Lung (tissue), 12 donors: ENCODE data around the gene NLRP11. TPM values are rescaled to one million over a fixed set of nuclear protein-coding genes. Genes with fewer than 3 reads are reported as not detected.
"Not testable (repeated sequence)": the region's sequence is repeated elsewhere in the genome, so short reads cannot be mapped to it uniquely, and the experiment has no call there.

Source experiments
- ATAC-seq: fragments of 200-7000 bp; cut with Tn5 transposase; one replicate; pipeline ENCODE4 v1.9.1; 2020; ENCODE audit warnings: moderate number of reproducible peaks; ENCODE audit not compliant: insufficient read depth, low FRiP score
- DNase-seq, 3 donors: peaks; one replicate each; pipeline ENCODE4 v3.0.0-alpha.2; 2013 to 2017
- H3K27ac ChIP-seq, 2 donors: one replicate each; pipeline ENCODE4 v1.5.1; 2013; ENCODE audit warnings: mild to moderate bottlenecking in 2 of 2, moderate library complexity in 2 of 2, control low read depth in 1 of 2, inconsistent platforms in 1 of 2, low read depth in 1 of 2, low read length in 1 of 2
- H3K27me3 ChIP-seq, 3 donors: one replicate each; pipeline ENCODE4 v1.5.1; 2013; ENCODE audit warnings: low read length in 2 of 3; ENCODE audit not compliant: control insufficient read depth in 3 of 3, insufficient read depth in 3 of 3
- H3K36me3 ChIP-seq, 4 donors: one replicate each; pipeline ENCODE4 v1.5.1; 2013; ENCODE audit warnings: low read length in 4 of 4, mild to moderate bottlenecking in 1 of 4, moderate library complexity in 1 of 4; ENCODE audit not compliant: control insufficient read depth in 4 of 4, insufficient read depth in 4 of 4
- H3K4me1 ChIP-seq, 5 donors: one replicate each; pipeline ENCODE4 v1.5.1; 2013; ENCODE audit warnings: low read length in 5 of 5, mild to moderate bottlenecking in 2 of 5, moderate library complexity in 1 of 5; ENCODE audit not compliant: control insufficient read depth in 5 of 5, insufficient read depth in 5 of 5
- H3K4me3 ChIP-seq: one replicate; pipeline ENCODE4 v1.5.1; 2013; ENCODE audit warnings: mild to moderate bottlenecking, control low read depth, moderate library complexity
- H3K9ac ChIP-seq, 2 donors: one replicate each; pipeline ENCODE4 v1.5.1; 2013; ENCODE audit warnings: low read length in 2 of 2, control low read depth in 1 of 2; ENCODE audit not compliant: insufficient read depth in 1 of 2
- H3K9me3 ChIP-seq, 4 donors: one replicate each; pipeline ENCODE4 v1.5.1; 2013; ENCODE audit warnings: low read length in 3 of 4, mild to moderate bottlenecking in 1 of 4, moderate library complexity in 1 of 4; ENCODE audit not compliant: control insufficient read depth in 4 of 4, insufficient read depth in 3 of 4
- CTCF ChIP-seq: IDR thresholded peaks from 2 replicates; pipeline ENCODE4 v1.5.1; 2012; ENCODE audit warnings: mild to moderate bottlenecking; ENCODE audit errors: control extremely low read depth, extremely low read depth
- WGBS, 2 donors: extraction: QIAGEN DNeasy Blood & Tissue Kit; methylation state at CpG; one replicate each; pipeline ENCODE4 v1.1.7; 2013; 5-methylcytosine and 5-hydroxymethylcytosine counted together
- polyA plus RNA-seq, 2 donors: library from polyadenylated mRNA; stranded (reverse); fragments of 200-250 nt; gene quantifications; one replicate each; pipeline ENCODE4 v1.2.1, GENCODE V29; 2013
- total RNA-seq, 2 donors: library from RNA; depleted of rRNA in 1 of 2; stranded (reverse); fragments of >200 nt in 1 of 2; gene quantifications; one replicate each; pipeline ENCODE4 v1.2.1, GENCODE V29; 2014 to 2021
- donor health status: control.
- donor health status: control.
- donor health status: Bipolar disorder and iron deficiency.
- donor health status: healthy.
- donor health status: DM: yes; HTN: yes; CAD: no.

Gene NLRP11
- total and polyA plus RNA-seq, 4 donors, result not detected

GRCh38 chr19:55795021-55795420 is 36.8 kb downstream of the NLRP11 start:
- TF ChIP-seq CTCF, result no peak
- 90% methylated on average over 11 of the region's 11 CpGs for WGBS, 2 donors
- Histone ChIP-seq H3K27ac (no peak overlapping the region), H3K36me3 (no peaks in the 10 kb centered on the region), H3K27me3 (no peaks in the 10 kb centered on the region), H3K4me3 (no peak overlapping the region), H3K9me3 (no peaks in the 10 kb centered on the region), H3K4me1 (no peaks in the 10 kb centered on the region), H3K9ac (no peak overlapping the region)
- no peak for ATAC-seq
- DNase-seq, result no peak

GRCh38 chr19:55781112-55781511 is 50.7 kb downstream of the NLRP11 start:
- H3K36me3 ChIP-seq, result no peaks in the 10 kb centered on the region
- H3K9ac ChIP-seq, result no peak overlapping the region
- no peaks in the 10 kb centered on the region for H3K4me1 ChIP-seq
- DNase-seq (no peak), ATAC-seq (no peak)
- no peak overlapping the region for H3K27ac ChIP-seq
- H3K9me3 ChIP-seq, result peaks cover 0 to 2% (median 0%) of the 10 kb centered on the region in 4 donors
- no peak overlapping the region for H3K4me3 ChIP-seq
- TF ChIP-seq CTCF, result no peak
- WGBS, 2 donors, result 77 to 79% methylated on average over 5 of the region's 5 CpGs
- no peaks in the 10 kb centered on the region for H3K27me3 ChIP-seq

- ATAC-seq, result no peak
- no peaks in the 10 kb centered on the region for H3K4me1 ChIP-seq
- H3K9ac ChIP-seq, result no peak overlapping the region
- no peak overlapping the region for H3K4me3 ChIP-seq
- no peaks in the 10 kb centered on the region for H3K9me3 ChIP-seq
- no peaks in the 10 kb centered on the region for H3K36me3 ChIP-seq
- TF ChIP-seq CTCF, result no peak
- no peak overlapping the region for H3K27ac ChIP-seq
- no peak for DNase-seq
- 82 to 86% methylated on average over 16 of the region's 16 CpGs for WGBS, 2 donors
- H3K27me3 ChIP-seq, result no peaks in the 10 kb centered on the region
Measured at GRCh38 chr19:55778331-55778730, 53.5 kb downstream of the NLRP11 start.

GRCh38 chr19:55777528-55777927 is 54.3 kb downstream of the NLRP11 start:
- no peak for ATAC-seq
- H3K27me3 ChIP-seq, result no peaks in the 10 kb centered on the region
- TF ChIP-seq CTCF, result no peak

GRCh38 chr19:55769632-55770031 is 62.2 kb downstream of the NLRP11 start:
- H3K9ac ChIP-seq, H3K4me1 ChIP-seq, H3K36me3 ChIP-seq, H3K4me3 ChIP-seq, H3K9me3 ChIP-seq, ATAC-seq, H3K27me3 ChIP-seq, DNase-seq, H3K27ac ChIP-seq: not testable (repeated sequence)
- 38 to 60% methylated on average over 3 of the region's 3 CpGs for WGBS, 2 donors

More at GRCh38 chr19:55777528-55777927, 54.3 kb downstream of the NLRP11 start:
- Histone ChIP-seq H3K9ac (no peak overlapping the region), H3K36me3 (no peaks in the 10 kb centered on the region), H3K4me3 (no peak overlapping the region), H3K9me3 (no peaks in the 10 kb centered on the region), H3K27ac (no peak overlapping the region), H3K4me1 (no peaks in the 10 kb centered on the region)
- no peak for DNase-seq
- 28 to 35% methylated on average over 7 of the region's 7 CpGs for WGBS, 2 donors

- not testable (repeated sequence) for H3K9me3 ChIP-seq, H3K4me3 ChIP-seq, H3K9ac ChIP-seq, H3K4me1 ChIP-seq, H3K27me3 ChIP-seq, H3K27ac ChIP-seq, H3K36me3 ChIP-seq, ATAC-seq, DNase-seq
- WGBS, 2 donors, result 84 to 85% methylated on average over 5 of the region's 6 CpGs
Measured at GRCh38 chr19:55768818-55769217, 63.0 kb downstream of the NLRP11 start, which contains the start of gene RFPL4AL1. RFPL4AL1 (plus strand) TSS chr19:55769118; CDS start chr19:55771805, 2,687 bp downstream.
